Astrocyte of the cerebellum (primary cell): ENCODE data around the gene ZIC2.

ENCODE experiments used
- DNase-seq: peaks from one replicate; pipeline ENCODE4 v3.0.0-alpha.2; 2011; ENCODE audit warnings: low read depth
- H3K4me3 ChIP-seq: 2 replicates; pipeline ENCODE4 v1.5.1; 2011; ENCODE audit warnings: mild to moderate bottlenecking, low read depth, low read length, moderate library complexity
- CTCF ChIP-seq: IDR thresholded peaks from 2 replicates; pipeline ENCODE4 v1.5.1; 2012; ENCODE audit warnings: low read length, low read depth, moderate library complexity, mild to moderate bottlenecking; ENCODE audit errors: missing control alignments
- in situ Hi-C: cut with HindIII; loops from 2 replicates; pipeline ENCODE4 v1.10.0; 2017; ENCODE audit warnings: low sequenced_read_pairs

The ZIC2 gene

GRCh38 chr13:99959540-99960230, 21.9 kb upstream of the ZIC2 start:
- peak overlapping the region; percentile 39 for H3K4me3 ChIP-seq
- TF ChIP-seq CTCF, result peak; percentile 57
- no peak for DNase-seq
- in situ Hi-C loops, result no loop called here

- no peak for DNase-seq
- no peak overlapping the region for H3K4me3 ChIP-seq
- in situ Hi-C loops, result no loop called here
- TF ChIP-seq CTCF, result no peak
Observed at GRCh38 chr13:99960663-99961311, 20.8 kb upstream of the ZIC2 start.

- peak; percentile 75 for DNase-seq
- H3K4me3 ChIP-seq, result no peak overlapping the region
- in situ Hi-C loops, result no loop called here
- no peak for TF ChIP-seq CTCF
Observed at GRCh38 chr13:99961636-99962035, 19.9 kb upstream of the ZIC2 start.

GRCh38 chr13:99962242-99962641, 19.3 kb upstream of the ZIC2 start:
- no peak for DNase-seq
- in situ Hi-C loops, result no loop called here
- H3K4me3 ChIP-seq, result no peak overlapping the region
- TF ChIP-seq CTCF, result no peak

- no peak for TF ChIP-seq CTCF
- in situ Hi-C loops, result no loop called here
- DNase-seq, result no peak
- H3K4me3 ChIP-seq, result no peak overlapping the region
Observed at GRCh38 chr13:99963816-99964339, 17.7 kb upstream of the ZIC2 start.

GRCh38 chr13:99965329-99966000, 16.1 kb upstream of the ZIC2 start:
- in situ Hi-C loops, result no loop called here
- no peak for DNase-seq
- peak overlapping the region; percentile 27 for H3K4me3 ChIP-seq
- no peak for TF ChIP-seq CTCF
